ENCODE data around the gene LPA.
"Not testable (repeated sequence)": the region's sequence is repeated elsewhere in the genome, so short reads cannot be mapped to it uniquely, and the experiment has no call there.

The LPA gene

DNA sequence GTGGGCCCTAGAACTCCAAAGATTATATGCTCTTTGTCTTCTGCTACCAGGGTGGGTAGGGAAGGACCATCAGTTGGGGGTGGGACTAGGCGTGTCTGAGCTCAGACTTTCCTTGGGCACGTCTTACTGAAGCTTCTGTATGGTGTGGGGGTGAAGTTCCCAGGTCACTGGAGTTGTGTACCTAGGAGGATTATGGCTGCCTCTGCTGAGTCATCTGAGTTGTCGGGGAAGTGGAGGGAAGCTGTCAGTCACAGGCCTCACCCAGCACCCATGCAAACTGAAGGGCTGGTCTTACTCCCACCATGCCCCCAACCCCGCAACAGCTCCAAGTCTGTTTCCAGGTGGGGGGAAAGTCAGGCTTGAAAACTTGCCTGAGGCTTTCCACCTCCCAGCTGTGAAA, 90.1 kb downstream of the LPA start:
- DNase-seq: no peak
- Histone ChIP-seq H3K9me3 (ENCODE audit: control insufficient read depth, low read length) (no peaks in the 10 kb centered on the region), H3K27me3 (replicated peaks; ENCODE audit: control insufficient read depth, insufficient read depth, low read length, poor library complexity, severe bottlenecking) (no peaks in the 10 kb centered on the region), H3K36me3 (ENCODE audit: control insufficient read depth, insufficient read depth, low read length) (no peaks in the 10 kb centered on the region), H3K4me1 (ENCODE audit: control insufficient read depth, insufficient read depth, low read length, poor library complexity, severe bottlenecking) (no peaks in the 10 kb centered on the region), H3K4me3 (ENCODE audit: insufficient read depth, low read depth, low read length, poor library complexity, severe bottlenecking) (no peak overlapping the region), H3K27ac (ENCODE audit: insufficient read depth, low read length, poor library complexity, severe bottlenecking) (no peak overlapping the region)

DNA sequence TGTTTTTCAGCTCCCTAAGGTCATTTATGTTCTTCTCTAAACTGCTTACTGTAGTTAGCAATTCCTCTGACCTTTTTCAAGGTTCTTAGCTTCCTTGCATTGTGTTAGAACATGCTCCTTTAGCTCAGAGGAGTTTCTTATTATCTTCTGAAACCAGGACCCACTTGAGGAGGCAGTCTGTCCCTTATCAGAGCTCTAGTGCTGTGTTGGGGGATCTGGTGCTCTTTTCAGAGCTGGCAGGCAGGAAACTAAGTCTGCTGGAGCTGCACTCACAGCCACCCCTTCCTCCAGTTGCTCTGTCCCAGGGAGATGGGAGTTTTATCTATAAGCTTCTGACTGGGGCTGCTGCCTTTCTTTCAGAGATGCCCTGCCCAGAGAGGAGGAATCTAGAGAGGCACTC, 92.9 kb downstream of the LPA start:
- DNase-seq; H3K36me3 ChIP-seq (ENCODE audit: control insufficient read depth, insufficient read depth, low read length); H3K27me3 ChIP-seq (replicated peaks; ENCODE audit: control insufficient read depth, insufficient read depth, low read length, poor library complexity, severe bottlenecking); H3K4me1 ChIP-seq (ENCODE audit: control insufficient read depth, insufficient read depth, low read length, poor library complexity, severe bottlenecking); H3K9me3 ChIP-seq (ENCODE audit: control insufficient read depth, low read length); H3K27ac ChIP-seq (ENCODE audit: insufficient read depth, low read length, poor library complexity, severe bottlenecking); H3K4me3 ChIP-seq (ENCODE audit: insufficient read depth, low read depth, low read length, poor library complexity, severe bottlenecking): not testable (repeated sequence)

DNA sequence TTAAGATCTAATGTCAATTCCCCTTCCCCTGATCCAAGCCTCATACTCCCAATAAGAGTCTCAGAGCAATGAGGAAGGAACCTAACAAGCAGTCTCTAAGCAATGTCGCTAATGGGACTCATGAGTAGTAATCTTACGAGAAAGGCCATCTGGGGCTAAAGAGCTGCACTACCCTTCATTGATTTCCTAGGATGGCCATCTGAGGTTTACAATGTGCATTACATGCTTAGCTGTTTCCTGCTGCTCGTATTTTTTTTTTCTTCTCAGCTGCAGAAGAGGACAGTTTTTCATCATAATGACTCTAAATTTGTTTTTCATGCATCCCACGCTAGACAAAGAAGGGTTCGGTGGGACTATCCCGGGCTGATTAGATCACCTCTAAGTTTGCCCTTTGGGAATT, 119.3 kb downstream of the LPA start:
- H3K36me3 ChIP-seq (ENCODE audit: control insufficient read depth, insufficient read depth, low read length): no peaks in the 10 kb centered on the region
- no peak overlapping the region for H3K27ac ChIP-seq (ENCODE audit: insufficient read depth, low read length, poor library complexity, severe bottlenecking)
- H3K27me3 ChIP-seq (replicated peaks; ENCODE audit: control insufficient read depth, insufficient read depth, low read length, poor library complexity, severe bottlenecking): no peaks in the 10 kb centered on the region
- no peaks in the 10 kb centered on the region for H3K9me3 ChIP-seq (ENCODE audit: control insufficient read depth, low read length)
- no peaks in the 10 kb centered on the region for H3K4me1 ChIP-seq (ENCODE audit: control insufficient read depth, insufficient read depth, low read length, poor library complexity, severe bottlenecking)
- no peak for DNase-seq
- H3K4me3 ChIP-seq (ENCODE audit: insufficient read depth, low read depth, low read length, poor library complexity, severe bottlenecking): no peak overlapping the region

DNA sequence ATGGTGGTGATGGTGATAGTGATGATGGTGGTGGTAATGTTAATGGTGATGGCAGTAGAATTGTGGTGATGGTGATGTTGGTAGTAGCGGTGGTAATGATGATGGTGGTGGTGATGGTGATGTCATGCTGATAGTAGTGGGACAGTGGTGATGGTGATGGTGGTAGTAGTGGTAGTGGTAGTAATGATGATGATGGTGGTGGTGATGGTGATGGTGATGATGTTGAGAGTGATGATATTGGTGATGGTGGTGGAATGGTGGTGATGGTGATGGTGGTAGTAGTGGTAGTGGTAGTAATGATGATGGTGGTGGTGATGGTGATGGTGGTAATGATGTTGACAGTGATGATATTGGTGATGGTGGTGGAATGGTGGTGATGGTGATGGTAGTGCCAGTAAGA, 128.8 kb downstream of the LPA start:
- no peak for DNase-seq
- Histone ChIP-seq H3K4me3 (ENCODE audit: insufficient read depth, low read depth, low read length, poor library complexity, severe bottlenecking) (no peak overlapping the region), H3K36me3 (ENCODE audit: control insufficient read depth, insufficient read depth, low read length) (no peaks in the 10 kb centered on the region), H3K4me1 (ENCODE audit: control insufficient read depth, insufficient read depth, low read length, poor library complexity, severe bottlenecking) (peaks cover 6% of the 10 kb centered on the region), H3K27me3 (replicated peaks; ENCODE audit: control insufficient read depth, insufficient read depth, low read length, poor library complexity, severe bottlenecking) (no peaks in the 10 kb centered on the region), H3K9me3 (ENCODE audit: control insufficient read depth, low read length) (no peaks in the 10 kb centered on the region), H3K27ac (ENCODE audit: insufficient read depth, low read length, poor library complexity, severe bottlenecking) (no peak overlapping the region)

DNA sequence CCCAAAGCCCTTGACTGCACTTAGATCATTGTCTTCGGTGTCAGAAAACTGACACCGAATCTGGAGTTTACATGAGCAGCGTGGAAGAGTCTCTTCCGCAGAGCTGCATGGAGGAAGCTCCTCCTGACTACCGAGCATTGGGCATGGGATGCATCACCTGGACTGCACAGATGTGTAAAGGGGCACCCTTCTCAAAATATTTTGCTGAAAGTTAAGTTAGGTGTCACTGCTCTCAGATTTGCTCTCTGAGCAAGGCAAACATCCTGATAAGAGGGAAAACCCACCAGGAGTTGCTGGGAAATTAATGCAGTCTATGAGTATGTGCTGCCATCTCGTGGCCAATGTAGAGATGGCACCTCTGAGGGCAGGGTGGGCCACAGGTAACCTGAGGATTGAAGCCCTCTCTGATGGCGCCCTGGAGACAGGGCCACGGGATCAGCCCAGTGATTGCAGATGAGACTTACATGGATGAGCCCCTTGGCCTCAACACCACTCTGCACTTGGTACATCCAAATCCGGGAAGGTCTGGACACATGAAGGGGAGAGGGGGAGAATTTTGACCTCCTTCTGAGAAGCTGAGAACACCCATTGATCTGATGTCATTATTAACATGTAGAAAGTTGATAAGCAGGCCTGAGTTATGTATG, 129.9 kb downstream of the LPA start:
- Histone ChIP-seq H3K27ac (ENCODE audit: insufficient read depth, low read length, poor library complexity, severe bottlenecking) (no peak overlapping the region), H3K4me3 (ENCODE audit: insufficient read depth, low read depth, low read length, poor library complexity, severe bottlenecking) (peak overlapping the region; percentile 19), H3K4me1 (ENCODE audit: control insufficient read depth, insufficient read depth, low read length, poor library complexity, severe bottlenecking) (peaks cover 6% of the 10 kb centered on the region), H3K9me3 (ENCODE audit: control insufficient read depth, low read length) (no peaks in the 10 kb centered on the region), H3K27me3 (replicated peaks; ENCODE audit: control insufficient read depth, insufficient read depth, low read length, poor library complexity, severe bottlenecking) (no peaks in the 10 kb centered on the region), H3K36me3 (ENCODE audit: control insufficient read depth, insufficient read depth, low read length) (no peaks in the 10 kb centered on the region)
- peak; percentile 25 to 54 (median 26) for DNase-seq

DNA sequence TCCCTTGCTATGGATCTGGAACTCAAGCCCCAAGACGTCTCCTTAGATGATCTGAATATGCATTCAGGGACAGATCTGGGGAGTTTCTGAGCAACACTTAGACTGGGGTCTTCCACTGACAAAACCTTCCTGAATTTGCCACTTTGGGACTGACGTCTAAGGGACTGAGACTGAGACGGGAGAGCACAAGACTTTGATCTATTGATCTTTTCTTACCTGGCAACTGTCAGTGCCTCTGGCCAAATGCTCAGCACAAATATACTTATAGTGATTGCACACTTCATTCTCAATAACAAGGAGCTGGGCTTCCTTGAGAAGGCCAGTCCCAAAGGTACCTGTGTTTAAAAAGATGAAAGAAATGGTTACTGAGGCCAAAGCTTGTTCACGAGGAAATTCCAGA, 131.8 kb downstream of the LPA start:
- H3K4me1 ChIP-seq (ENCODE audit: control insufficient read depth, insufficient read depth, low read length, poor library complexity, severe bottlenecking): peaks cover 6% of the 10 kb centered on the region
- H3K9me3 ChIP-seq (ENCODE audit: control insufficient read depth, low read length): no peaks in the 10 kb centered on the region
- no peak overlapping the region for H3K4me3 ChIP-seq (ENCODE audit: insufficient read depth, low read depth, low read length, poor library complexity, severe bottlenecking)
- no peaks in the 10 kb centered on the region for H3K27me3 ChIP-seq (replicated peaks; ENCODE audit: control insufficient read depth, insufficient read depth, low read length, poor library complexity, severe bottlenecking)
- no peak overlapping the region for H3K27ac ChIP-seq (ENCODE audit: insufficient read depth, low read length, poor library complexity, severe bottlenecking)
- H3K36me3 ChIP-seq (ENCODE audit: control insufficient read depth, insufficient read depth, low read length): no peaks in the 10 kb centered on the region
- no peak for DNase-seq

DNA sequence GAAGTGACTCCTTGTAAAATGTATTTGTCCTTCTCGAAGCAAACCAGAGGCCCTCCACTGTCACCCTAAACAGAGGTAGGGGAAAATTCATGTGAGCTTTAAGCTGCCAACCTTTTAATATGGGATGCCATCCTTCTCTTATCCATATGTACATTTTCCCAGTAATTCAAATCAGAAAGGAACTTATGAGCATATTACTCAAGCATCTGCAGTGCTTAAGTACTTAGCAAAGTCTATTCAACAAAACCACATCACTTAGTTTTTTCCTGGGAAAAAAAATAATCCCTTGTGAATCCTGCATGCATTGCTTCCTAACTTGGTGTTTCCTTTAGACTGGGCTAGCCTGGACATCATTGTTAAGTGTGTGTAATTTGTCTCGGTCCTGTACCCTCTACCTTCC, 132.2 kb downstream of the LPA start:
- Histone ChIP-seq H3K4me3 (ENCODE audit: insufficient read depth, low read depth, low read length, poor library complexity, severe bottlenecking) (no peak overlapping the region), H3K4me1 (ENCODE audit: control insufficient read depth, insufficient read depth, low read length, poor library complexity, severe bottlenecking) (peaks cover 6% of the 10 kb centered on the region), H3K9me3 (ENCODE audit: control insufficient read depth, low read length) (no peaks in the 10 kb centered on the region), H3K36me3 (ENCODE audit: control insufficient read depth, insufficient read depth, low read length) (no peaks in the 10 kb centered on the region), H3K27ac (ENCODE audit: insufficient read depth, low read length, poor library complexity, severe bottlenecking) (no peak overlapping the region), H3K27me3 (replicated peaks; ENCODE audit: control insufficient read depth, insufficient read depth, low read length, poor library complexity, severe bottlenecking) (no peaks in the 10 kb centered on the region)
- DNase-seq: no peak

DNA sequence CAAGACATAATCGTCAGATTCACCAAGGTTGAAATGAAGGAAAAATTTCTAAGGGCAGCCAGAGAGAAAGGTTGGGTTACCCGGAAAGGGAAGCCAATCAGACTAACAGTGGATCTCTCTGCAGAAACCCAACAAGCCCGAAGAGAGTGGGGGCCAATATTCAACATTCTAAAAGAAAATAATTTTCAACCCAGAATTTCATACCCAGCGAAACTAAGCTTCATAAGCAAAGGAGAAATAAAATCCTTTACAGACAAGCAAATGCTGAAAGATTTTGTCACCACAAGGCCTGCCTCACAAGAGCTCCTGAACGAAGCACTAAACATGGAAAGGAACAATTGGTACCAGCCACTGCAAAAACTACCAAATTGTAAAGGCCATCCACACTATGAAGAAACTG, 134.6 kb downstream of the LPA start:
- not testable (repeated sequence) for H3K36me3 ChIP-seq (ENCODE audit: control insufficient read depth, insufficient read depth, low read length); H3K9me3 ChIP-seq (ENCODE audit: control insufficient read depth, low read length); H3K4me3 ChIP-seq (ENCODE audit: insufficient read depth, low read depth, low read length, poor library complexity, severe bottlenecking); DNase-seq; H3K27ac ChIP-seq (ENCODE audit: insufficient read depth, low read length, poor library complexity, severe bottlenecking); H3K4me1 ChIP-seq (ENCODE audit: control insufficient read depth, insufficient read depth, low read length, poor library complexity, severe bottlenecking); H3K27me3 ChIP-seq (replicated peaks; ENCODE audit: control insufficient read depth, insufficient read depth, low read length, poor library complexity, severe bottlenecking)

DNA sequence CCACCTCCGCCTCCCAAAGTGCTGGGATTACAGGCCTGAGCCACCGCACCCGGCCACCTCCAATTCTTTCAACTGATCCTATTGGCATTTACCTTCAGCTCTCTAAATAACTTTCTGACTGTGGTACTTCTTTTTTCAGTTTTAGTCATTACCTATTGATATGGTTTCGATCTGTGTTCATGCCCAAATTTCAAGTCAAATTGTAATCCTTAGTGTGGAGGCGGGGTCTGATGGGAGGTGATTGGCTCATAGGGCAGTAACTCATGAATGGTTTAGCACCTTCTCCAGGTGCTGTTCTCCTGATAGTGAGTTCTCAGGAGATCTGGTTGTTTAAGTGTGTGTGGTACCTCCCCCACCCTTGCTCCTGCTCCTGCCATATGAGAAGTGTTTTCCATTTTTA, 140.9 kb downstream of the LPA start:
- DNase-seq: no peak
- Histone ChIP-seq H3K9me3 (ENCODE audit: control insufficient read depth, low read length) (no peaks in the 10 kb centered on the region), H3K36me3 (ENCODE audit: control insufficient read depth, insufficient read depth, low read length) (no peaks in the 10 kb centered on the region), H3K27me3 (replicated peaks; ENCODE audit: control insufficient read depth, insufficient read depth, low read length, poor library complexity, severe bottlenecking) (no peaks in the 10 kb centered on the region), H3K4me1 (ENCODE audit: control insufficient read depth, insufficient read depth, low read length, poor library complexity, severe bottlenecking) (peaks cover 16% of the 10 kb centered on the region), H3K4me3 (ENCODE audit: insufficient read depth, low read depth, low read length, poor library complexity, severe bottlenecking) (no peak overlapping the region), H3K27ac (ENCODE audit: insufficient read depth, low read length, poor library complexity, severe bottlenecking) (no peak overlapping the region)

DNA sequence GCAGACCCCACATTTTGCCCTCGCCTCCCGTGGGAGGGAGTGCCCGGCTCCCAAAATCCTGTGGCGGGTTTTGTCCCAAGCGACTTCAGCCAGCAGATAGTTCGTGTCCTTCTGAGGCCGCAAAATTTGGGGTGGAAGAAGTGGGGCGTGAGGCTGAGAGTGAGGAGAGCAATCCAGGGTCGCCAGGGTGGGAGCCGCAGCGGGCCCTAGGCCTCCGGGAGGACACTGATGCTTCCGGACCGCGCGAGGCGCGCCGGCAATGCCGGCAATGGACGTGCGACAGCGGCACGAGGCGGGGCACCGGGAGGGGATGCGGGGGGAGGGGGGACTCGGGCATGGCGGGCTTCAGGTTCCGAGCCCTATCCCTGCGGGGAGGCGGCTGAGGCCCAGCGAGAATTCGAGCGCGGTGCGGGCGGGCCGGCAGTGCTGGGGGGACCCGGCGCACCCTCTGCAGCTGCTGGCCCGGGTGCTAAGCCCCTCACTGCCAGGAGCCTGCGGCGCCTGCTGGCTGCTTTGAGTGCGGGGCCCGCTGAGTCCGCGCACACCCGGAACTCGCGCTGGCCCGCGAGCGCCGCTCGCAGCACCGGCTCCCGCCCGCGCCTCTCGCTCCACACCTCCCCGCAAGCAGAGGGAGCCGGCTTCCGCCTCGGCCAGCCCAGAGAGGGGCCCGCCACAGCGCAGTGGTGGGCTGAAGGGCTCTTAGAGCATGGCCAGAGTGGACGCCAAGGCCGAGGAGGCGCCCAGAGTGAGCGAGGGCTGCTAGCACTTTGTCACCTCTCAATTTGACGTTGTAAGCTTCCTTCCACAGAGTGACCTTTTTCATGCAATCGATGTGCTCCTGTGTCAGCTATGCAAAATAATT, 143.8 kb downstream of the LPA start:
- Histone ChIP-seq H3K27ac (ENCODE audit: insufficient read depth, low read length, poor library complexity, severe bottlenecking) (peak overlapping the region; percentile 57), H3K9me3 (ENCODE audit: control insufficient read depth, low read length) (no peaks in the 10 kb centered on the region), H3K4me3 (ENCODE audit: insufficient read depth, low read depth, low read length, poor library complexity, severe bottlenecking) (peak overlapping the region; percentile 56), H3K4me1 (ENCODE audit: control insufficient read depth, insufficient read depth, low read length, poor library complexity, severe bottlenecking) (peaks cover 16% of the 10 kb centered on the region), H3K36me3 (ENCODE audit: control insufficient read depth, insufficient read depth, low read length) (no peaks in the 10 kb centered on the region), H3K27me3 (replicated peaks; ENCODE audit: control insufficient read depth, insufficient read depth, low read length, poor library complexity, severe bottlenecking) (no peaks in the 10 kb centered on the region)
- peak; percentile 53 to 67 (median 53) for DNase-seq
